22Rv1 (cell line): ENCODE results near the gene CTTN.

Experiments
- H3K27ac ChIP-seq: fragments of 450-650 bp; 2 replicates; pipeline ENCODE4 v1.5.1; 2017
- ZFX ChIP-seq: fragments of 450-650 bp; IDR thresholded peaks from 2 replicates; pipeline ENCODE4 v1.6.1; 2017; ENCODE audit warnings: antibody characterized with exemption, borderline replicate concordance
- TF ChIP-seq, protein P1 (sequence below): fragments of 450-650 bp; IDR thresholded peaks from 2 replicates; pipeline ENCODE4 v1.5.1; 2017; ENCODE audit warnings: mild to moderate bottlenecking

The CTTN gene

DNA sequence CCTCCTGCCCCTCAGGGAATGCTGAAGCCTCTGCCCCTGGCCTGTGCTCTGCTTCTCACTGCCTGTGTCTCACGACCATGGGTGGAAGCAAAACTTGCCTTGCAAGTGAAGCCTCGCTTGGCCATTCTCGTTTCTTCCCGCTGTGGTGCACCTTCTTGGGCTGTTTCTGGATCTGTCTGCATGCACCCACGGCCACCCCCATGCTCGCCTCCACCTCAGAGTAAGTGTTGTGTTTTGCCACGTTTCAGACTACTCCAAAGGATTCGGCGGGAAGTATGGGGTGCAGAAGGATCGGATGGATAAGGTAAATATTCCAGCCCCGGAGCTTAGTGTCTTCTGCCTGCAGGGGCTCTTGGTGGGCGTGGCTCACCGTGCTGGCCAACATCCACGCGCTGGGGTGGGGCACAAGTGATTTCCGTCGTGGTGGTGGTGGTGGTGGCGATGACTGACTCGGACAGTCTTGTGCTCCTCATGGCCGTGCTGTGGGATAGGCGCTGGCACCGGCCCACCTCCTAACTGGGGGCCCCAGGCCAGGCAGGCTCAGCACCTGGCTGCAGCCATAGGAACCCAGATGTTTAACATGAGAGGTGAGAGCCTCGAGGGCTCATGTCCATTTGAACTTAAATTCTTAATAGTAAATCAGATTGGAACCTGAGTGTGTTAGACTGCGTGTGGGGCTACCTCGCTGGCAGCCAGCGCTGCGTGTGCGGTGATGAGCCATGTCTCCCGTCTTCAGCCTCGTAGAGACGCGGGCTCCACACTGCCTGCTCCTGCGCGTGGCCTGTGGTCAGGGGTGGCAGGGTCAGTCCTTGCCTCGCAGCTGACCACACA lies 24.6 kb downstream of the CTTN start:
- no peak for TF ChIP-seq ZFX
- TF ChIP-seq, protein P1, sequence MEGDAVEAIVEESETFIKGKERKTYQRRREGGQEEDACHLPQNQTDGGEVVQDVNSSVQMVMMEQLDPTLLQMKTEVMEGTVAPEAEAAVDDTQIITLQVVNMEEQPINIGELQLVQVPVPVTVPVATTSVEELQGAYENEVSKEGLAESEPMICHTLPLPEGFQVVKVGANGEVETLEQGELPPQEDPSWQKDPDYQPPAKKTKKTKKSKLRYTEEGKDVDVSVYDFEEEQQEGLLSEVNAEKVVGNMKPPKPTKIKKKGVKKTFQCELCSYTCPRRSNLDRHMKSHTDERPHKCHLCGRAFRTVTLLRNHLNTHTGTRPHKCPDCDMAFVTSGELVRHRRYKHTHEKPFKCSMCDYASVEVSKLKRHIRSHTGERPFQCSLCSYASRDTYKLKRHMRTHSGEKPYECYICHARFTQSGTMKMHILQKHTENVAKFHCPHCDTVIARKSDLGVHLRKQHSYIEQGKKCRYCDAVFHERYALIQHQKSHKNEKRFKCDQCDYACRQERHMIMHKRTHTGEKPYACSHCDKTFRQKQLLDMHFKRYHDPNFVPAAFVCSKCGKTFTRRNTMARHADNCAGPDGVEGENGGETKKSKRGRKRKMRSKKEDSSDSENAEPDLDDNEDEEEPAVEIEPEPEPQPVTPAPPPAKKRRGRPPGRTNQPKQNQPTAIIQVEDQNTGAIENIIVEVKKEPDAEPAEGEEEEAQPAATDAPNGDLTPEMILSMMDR, result no peak
- no peak overlapping the region for H3K27ac ChIP-seq

DNA sequence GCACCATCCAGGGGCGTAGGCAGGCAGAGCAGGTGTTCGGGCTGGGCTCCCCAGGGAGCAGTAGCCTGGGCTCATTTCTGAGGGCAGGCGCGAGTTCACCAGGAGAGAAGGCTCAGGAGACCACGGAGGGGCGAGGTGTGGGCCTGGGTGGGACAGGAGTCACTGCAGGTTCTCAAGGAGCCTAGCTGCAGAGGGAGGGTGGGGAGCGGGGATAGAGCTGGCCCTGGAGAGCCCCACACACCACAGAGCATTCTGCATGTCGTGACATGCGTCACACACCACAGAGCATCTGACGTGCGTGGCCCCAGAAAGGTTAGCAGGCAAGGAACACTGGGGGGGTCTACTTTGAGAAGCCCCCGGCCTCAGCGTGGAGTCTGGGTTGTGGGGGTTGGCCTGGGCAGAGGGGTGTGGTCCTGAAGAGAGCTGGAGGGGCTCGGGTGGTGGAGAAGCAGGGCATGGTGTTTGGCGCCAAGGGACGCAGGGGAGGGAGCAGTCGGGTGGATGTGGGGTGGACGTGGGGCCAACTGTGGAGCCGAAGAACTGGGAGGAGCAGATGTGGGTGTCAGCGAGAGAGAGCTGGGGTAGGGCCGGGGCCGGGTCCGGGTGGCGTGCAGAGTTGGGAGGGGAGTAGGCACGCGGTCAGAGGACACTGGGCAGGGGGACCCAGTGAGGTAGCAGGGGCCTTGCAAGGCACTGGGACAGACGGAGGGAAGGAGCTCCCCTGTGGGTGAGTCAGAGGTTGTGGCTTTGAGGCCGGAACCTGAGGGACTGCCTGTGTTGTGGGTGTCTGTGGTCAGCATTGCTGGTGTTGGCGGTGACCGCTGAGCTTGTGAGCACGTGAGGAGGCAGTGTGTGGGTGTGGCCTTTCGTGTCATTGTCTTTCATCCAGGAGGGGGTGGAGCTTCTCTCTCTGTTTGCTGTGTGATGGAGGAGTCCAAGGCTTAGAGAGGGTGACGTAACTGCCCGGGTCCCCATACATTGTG lies 25.5 kb downstream of the CTTN start:
- TF ChIP-seq, protein P1, result no peak
- TF ChIP-seq ZFX, result no peak
- no peak overlapping the region for H3K27ac ChIP-seq

DNA sequence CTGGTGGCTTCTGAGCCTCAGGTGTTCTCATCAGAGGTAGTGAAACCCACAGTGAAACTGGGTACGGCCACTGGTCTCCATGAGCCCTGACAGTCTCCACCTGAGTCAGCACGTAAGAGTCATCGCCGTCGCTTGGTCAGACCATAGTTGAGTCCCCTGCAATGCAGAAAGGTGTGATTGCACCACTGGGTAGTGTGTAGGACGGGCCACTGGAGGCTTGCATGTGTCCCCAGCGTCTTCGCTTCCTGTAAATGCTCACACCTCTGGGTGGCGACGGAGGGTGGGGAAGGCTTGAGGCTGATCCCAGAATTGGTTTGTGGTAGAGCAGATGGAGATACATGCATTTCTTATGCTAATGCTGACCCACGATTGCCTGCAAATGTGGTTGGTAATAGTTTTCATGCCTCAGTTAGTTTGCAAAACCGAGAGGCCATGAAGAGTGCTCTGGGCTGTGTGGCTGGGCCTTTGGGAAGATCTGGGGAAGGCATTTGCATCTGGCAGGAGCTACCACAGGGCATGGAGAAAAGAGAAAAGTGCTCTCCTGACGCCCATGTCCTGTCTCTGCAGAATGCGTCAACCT lies 26.5 kb downstream of the CTTN start:
- TF ChIP-seq, protein P1, result no peak
- no peak for TF ChIP-seq ZFX
- H3K27ac ChIP-seq, result no peak overlapping the region

DNA sequence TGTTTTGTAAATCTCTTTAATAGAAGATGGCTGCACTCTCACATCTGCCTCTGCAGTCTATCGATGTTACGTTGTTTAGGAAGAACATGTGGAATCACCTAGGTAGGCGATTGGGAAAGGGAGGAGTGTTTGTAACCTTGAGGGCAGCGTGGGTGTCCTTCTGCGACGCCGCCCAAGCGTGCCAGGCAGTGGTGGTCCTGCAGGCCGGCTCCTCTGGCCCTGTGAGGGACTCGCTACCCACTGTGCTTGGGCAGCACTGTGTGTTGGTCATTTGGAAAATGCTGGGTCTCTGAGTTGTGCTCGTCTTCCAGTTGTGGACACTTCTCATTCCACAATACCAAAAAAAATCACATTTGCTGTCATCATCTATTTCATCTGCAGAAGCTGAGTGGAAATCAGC lies 29.1 kb downstream of the CTTN start:
- no peak overlapping the region for H3K27ac ChIP-seq
- TF ChIP-seq, protein P1, result no peak
- TF ChIP-seq ZFX, result no peak

DNA sequence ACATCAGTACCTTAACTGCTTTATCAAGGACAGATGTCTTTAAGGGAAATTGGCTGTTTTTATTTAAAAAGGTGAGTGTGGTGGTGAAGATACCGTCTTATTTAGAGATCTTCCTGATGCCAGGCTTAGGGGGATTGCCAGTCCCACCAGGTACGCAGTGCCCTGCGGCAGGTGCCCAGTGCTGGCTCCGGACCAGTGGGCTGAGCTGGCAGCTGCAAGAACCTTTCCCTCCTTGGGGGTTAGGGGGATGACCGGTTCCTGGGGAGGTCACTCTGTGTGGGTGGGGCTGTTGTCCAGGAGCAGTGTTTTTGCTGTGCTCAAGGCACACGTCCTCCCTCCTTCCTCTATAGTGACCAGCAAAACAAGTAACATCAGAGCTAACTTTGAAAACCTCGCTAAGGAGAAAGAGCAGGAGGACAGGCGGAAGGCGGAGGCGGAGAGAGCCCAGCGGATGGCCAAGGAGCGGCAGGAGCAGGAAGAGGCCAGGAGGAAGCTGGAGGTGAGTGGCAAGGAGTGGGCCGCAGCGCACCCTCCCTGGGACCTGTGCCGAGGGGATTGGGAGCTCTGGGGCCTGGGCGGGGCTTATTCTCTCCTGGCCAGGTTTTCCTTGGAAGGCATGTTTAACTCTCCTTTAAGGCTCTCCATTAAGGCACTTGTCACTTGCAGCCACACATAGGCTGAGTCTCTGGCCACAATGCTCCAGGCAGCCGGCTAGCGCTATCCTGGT lies 30.5 kb downstream of the CTTN start:
- H3K27ac ChIP-seq, result no peak overlapping the region
- no peak for TF ChIP-seq ZFX
- TF ChIP-seq, protein P1, result no peak

DNA sequence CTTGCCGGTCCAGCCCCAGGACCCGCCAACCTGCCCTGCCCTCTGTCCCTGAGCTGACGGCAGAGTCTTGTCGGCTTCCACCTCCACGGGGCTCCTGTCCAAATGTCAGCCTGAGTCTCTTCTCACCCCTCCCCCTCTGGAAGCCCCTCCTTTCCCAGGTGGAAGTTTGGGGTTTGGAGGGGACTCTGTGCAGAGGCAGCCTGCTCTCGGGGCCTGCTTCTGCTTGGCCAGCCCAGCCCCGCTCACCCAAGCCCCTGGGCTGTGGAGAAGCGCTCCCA lies 31.0 kb downstream of the CTTN start:
- no peak overlapping the region for H3K27ac ChIP-seq
- TF ChIP-seq ZFX, result no peak
- TF ChIP-seq, protein P1, result no peak
